ENCODE data around the gene MYLK4.

Gene MYLK4

GRCh38 chr6:2750832-2751231 lies at the start of gene MYLK4:
Gene MYLK4 (minus strand): TSS chr6:2750922. CDS start chr6:2749294, 1,628 bp downstream.
- no peak for DNase-seq

- no peak for DNase-seq
Measured at GRCh38 chr6:2799936-2800527, 49.3 kb upstream of the MYLK4 start.

- no peak for DNase-seq
Measured at GRCh38 chr6:2798586-2799134, 47.9 kb upstream of the MYLK4 start.

GRCh38 chr6:2797564-2798031 lies 46.9 kb upstream of the MYLK4 start:
- DNase-seq: no peak

- no peak for DNase-seq
Measured at GRCh38 chr6:2796861-2797260, 46.1 kb upstream of the MYLK4 start.

GRCh38 chr6:2795956-2796355 lies 45.2 kb upstream of the MYLK4 start:
- DNase-seq: no peak

GRCh38 chr6:2795162-2795561 lies 44.4 kb upstream of the MYLK4 start:
- DNase-seq: no peak

GRCh38 chr6:2794171-2794730 lies 43.5 kb upstream of the MYLK4 start:
- DNase-seq: no peak

- no peak for DNase-seq
Measured at GRCh38 chr6:2793534-2794151, 42.9 kb upstream of the MYLK4 start.

- DNase-seq: no peak
Measured at GRCh38 chr6:2792330-2793110, 41.8 kb upstream of the MYLK4 start.

- DNase-seq: no peak
Measured at GRCh38 chr6:2791450-2791974, 40.8 kb upstream of the MYLK4 start.

- DNase-seq: peak; percentile 10
Measured at GRCh38 chr6:2790588-2791449, 40.1 kb upstream of the MYLK4 start.

- DNase-seq: no peak
Measured at GRCh38 chr6:2786269-2786668, 35.5 kb upstream of the MYLK4 start.

- no peak for DNase-seq
Measured at GRCh38 chr6:2784930-2785329, 34.2 kb upstream of the MYLK4 start.

- DNase-seq: no peak
Measured at GRCh38 chr6:2784061-2784460, 33.3 kb upstream of the MYLK4 start.

GRCh38 chr6:2783188-2783963 lies 32.7 kb upstream of the MYLK4 start:
- DNase-seq: no peak

GRCh38 chr6:2782825-2783187 lies 32.1 kb upstream of the MYLK4 start:
- no peak for DNase-seq

GRCh38 chr6:2782356-2782708 lies 31.6 kb upstream of the MYLK4 start:
- DNase-seq: no peak

- DNase-seq: no peak
Measured at GRCh38 chr6:2781685-2782355, 31.1 kb upstream of the MYLK4 start.

- no peak for DNase-seq
Measured at GRCh38 chr6:2780102-2780737, 29.5 kb upstream of the MYLK4 start.

Data from NCI-H774 (cell line).